ENCODE data around the gene NDRG3.
A peak's percentile ranks its signal among the peaks of the same experiment; 100 is the strongest.
"Not testable (repeated sequence)": the region's sequence is repeated elsewhere in the genome, so short reads cannot be mapped to it uniquely, and the experiment has no call there.

The NDRG3 gene

GRCh38 chr20:36758276-36758675 is 12.4 kb upstream of the NDRG3 start:
- no peak for DNase-seq

- DNase-seq = no peak
Measured at GRCh38 chr20:36756496-36756895, 10.6 kb upstream of the NDRG3 start.

- peak; percentile 67 for DNase-seq
Measured at GRCh38 chr20:36754656-36755222, 8.8 kb upstream of the NDRG3 start.

GRCh38 chr20:36752582-36752981 is 6.7 kb upstream of the NDRG3 start:
- DNase-seq = no peak

GRCh38 chr20:36745234-36745926 is 510 bp downstream of the NDRG3 start:
- DNase-seq = no peak

GRCh38 chr20:36744764-36745191 is 1.1 kb downstream of the NDRG3 start:
- DNase-seq = peak; percentile 27

GRCh38 chr20:36744243-36744642 is 1.6 kb downstream of the NDRG3 start:
- no peak for DNase-seq

GRCh38 chr20:36742558-36742957 is 3.3 kb downstream of the NDRG3 start:
- DNase-seq = no peak

- DNase-seq = no peak
Measured at GRCh38 chr20:36741072-36741471, 4.8 kb downstream of the NDRG3 start.

GRCh38 chr20:36737183-36737499 is 8.7 kb downstream of the NDRG3 start:
- no peak for DNase-seq

- no peak for DNase-seq
Measured at GRCh38 chr20:36736451-36737182, 9.3 kb downstream of the NDRG3 start.

- DNase-seq = no peak
Measured at GRCh38 chr20:36732456-36732855, 13.4 kb downstream of the NDRG3 start.

GRCh38 chr20:36728986-36729385 is 16.9 kb downstream of the NDRG3 start:
- peak; percentile 24 for DNase-seq

- no peak for DNase-seq
Measured at GRCh38 chr20:36726168-36726567, 19.7 kb downstream of the NDRG3 start.

GRCh38 chr20:36720510-36720909 is 25.4 kb downstream of the NDRG3 start:
- DNase-seq = no peak

- no peak for DNase-seq
Measured at GRCh38 chr20:36717657-36718056, 28.2 kb downstream of the NDRG3 start.

GRCh38 chr20:36717021-36717420 is 28.9 kb downstream of the NDRG3 start:
- DNase-seq = no peak

GRCh38 chr20:36712775-36713174 is 33.1 kb downstream of the NDRG3 start:
- DNase-seq = no peak

- DNase-seq = no peak
Measured at GRCh38 chr20:36709126-36709525, 36.8 kb downstream of the NDRG3 start.

GRCh38 chr20:36703530-36703929 is 42.4 kb downstream of the NDRG3 start:
- no peak for DNase-seq

- DNase-seq = no peak
Measured at GRCh38 chr20:36700438-36700837, 45.5 kb downstream of the NDRG3 start.

- DNase-seq = not testable (repeated sequence)
Measured at GRCh38 chr20:36695467-36695866, 50.4 kb downstream of the NDRG3 start.

GRCh38 chr20:36688630-36689029 is 57.3 kb downstream of the NDRG3 start:
- DNase-seq = no peak

- no peak for DNase-seq
Measured at GRCh38 chr20:36687850-36688249, 58.0 kb downstream of the NDRG3 start.
